WTC11 (cell line): ENCODE measurements around the gene BAIAP2L1. TPM values are rescaled to one million over a fixed set of nuclear protein-coding genes. Genes with fewer than 3 reads are reported as not detected.
"Not testable (repeated sequence)": the region's sequence is repeated elsewhere in the genome, so short reads cannot be mapped to it uniquely, and the experiment has no call there.

Source experiments
- ATAC-seq: fragments of 200-7000 bp; cut with Tn5 transposase; 2 replicates; pipeline ENCODE4 v1.10.0; 2021; ENCODE audit warnings: mild to moderate bottlenecking, moderate library complexity
- CTCF ChIA-PET: fragments of 300-600 bp; sonication (Branson Sonifier 250); formaldehyde crosslinking; loops from one replicate; lab custom pipeline; 2021; ENCODE audit warnings: antibody characterized with exemption; lab: Charles Lee
- POLR2A ChIA-PET: fragments of 350-600 bp; sonication (Branson Sonifier 250); formaldehyde crosslinking; loops from one replicate; lab custom pipeline; 2021; ENCODE audit warnings: antibody characterized with exemption; lab: Charles Lee
- DNase-seq: peaks from one replicate; pipeline ENCODE4 v3.0.0; 2021; ENCODE audit warnings: low spot score
- H3K27ac Mint-ChIP-seq: 2 replicates; pipeline ENCODE4 v1.8.0; 2021; ENCODE audit warnings: mixed read lengths
- H3K27me3 Mint-ChIP-seq: 2 replicates; pipeline ENCODE4 v1.8.0; 2021; ENCODE audit warnings: low read depth, mild to moderate bottlenecking, moderate library complexity, mixed read lengths
- H3K36me3 Mint-ChIP-seq: 2 replicates; pipeline ENCODE4 v1.8.0; 2021; ENCODE audit warnings: mixed read lengths
- H3K4me1 Mint-ChIP-seq: 2 replicates; pipeline ENCODE4 v1.8.0; 2022; ENCODE audit warnings: mixed read lengths
- H3K4me3 Mint-ChIP-seq: 2 replicates; pipeline ENCODE4 v1.8.0; 2021; ENCODE audit warnings: mild to moderate bottlenecking, moderate library complexity, mixed read lengths
- H3K9me3 Mint-ChIP-seq: 2 replicates; pipeline ENCODE4 v1.8.0; 2021; ENCODE audit warnings: mixed read lengths
- ATF2 ChIP-seq: sonication (generic); formaldehyde crosslinking; IDR thresholded peaks from 2 replicates; pipeline ENCODE4 v1.8.1; 2022; ENCODE audit warnings: low read depth, missing genetic modification reagents, borderline replicate concordance
- CBFB ChIP-seq: sonication (generic); formaldehyde crosslinking; IDR thresholded peaks from 2 replicates; pipeline ENCODE4 v1.8.1; 2022; ENCODE audit warnings: mild to moderate bottlenecking, low read depth, missing genetic modification reagents
- ESRRA ChIP-seq: sonication (generic); formaldehyde crosslinking; IDR thresholded peaks from 2 replicates; pipeline ENCODE4 v1.8.1; 2022; ENCODE audit warnings: mild to moderate bottlenecking, missing genetic modification reagents, borderline replicate concordance
- FOXP1 ChIP-seq: sonication (generic); formaldehyde crosslinking; IDR thresholded peaks from 2 replicates; pipeline ENCODE4 v1.8.0; 2022; ENCODE audit warnings: missing genetic modification reagents, mild to moderate bottlenecking, moderate library complexity, borderline replicate concordance
- IRF2 ChIP-seq: sonication (generic); formaldehyde crosslinking; IDR thresholded peaks from 2 replicates; pipeline ENCODE4 v1.8.0; 2022; ENCODE audit warnings: low read depth, missing genetic modification reagents, borderline replicate concordance
- MXD4 ChIP-seq: fragments of 250-450 bp; sonication (Bioruptor Pico); IDR thresholded peaks from 2 replicates; pipeline ENCODE4 v1.8.0; 2021; ENCODE audit warnings: mild to moderate bottlenecking, moderate library complexity, borderline replicate concordance
- MYBL2 ChIP-seq: sonication (generic); formaldehyde crosslinking; IDR thresholded peaks from 2 replicates; pipeline ENCODE4 v1.8.1; 2023; ENCODE audit warnings: mild to moderate bottlenecking, moderate library complexity, missing genetic modification reagents
- NR3C1 ChIP-seq: sonication (generic); formaldehyde crosslinking; conservative IDR thresholded peaks from 2 replicates; pipeline ENCODE4 v1.8.1; 2023; ENCODE audit warnings: low read depth, mild to moderate bottlenecking, missing genetic modification reagents
- ZNF423 ChIP-seq: fragments of 250-450 bp; sonication (Bioruptor Pico); IDR thresholded peaks from 2 replicates; pipeline ENCODE4 v2.1.2; 2022; ENCODE audit warnings: mild to moderate bottlenecking, moderate library complexity
- total RNA-seq: library from RNA; stranded (reverse); gene quantifications from 3 replicates; pipeline ENCODE4 v1.2.3, GENCODE V29; 2021
- TF ChIP-seq, protein P1 (sequence below): sonication (generic); formaldehyde crosslinking; IDR thresholded peaks from 2 replicates; pipeline ENCODE4 v1.8.1; 2023; ENCODE audit warnings: mild to moderate bottlenecking, missing genetic modification reagents, moderate library complexity
- TF ChIP-seq, protein P2 (sequence below): sonication (generic); formaldehyde crosslinking; IDR thresholded peaks from 2 replicates; pipeline ENCODE4 v1.8.0; 2022; ENCODE audit warnings: mild to moderate bottlenecking, missing genetic modification reagents

Gene BAIAP2L1
- total RNA-seq, 1 experiment from 2014 or later = 37.5 TPM

DNA sequence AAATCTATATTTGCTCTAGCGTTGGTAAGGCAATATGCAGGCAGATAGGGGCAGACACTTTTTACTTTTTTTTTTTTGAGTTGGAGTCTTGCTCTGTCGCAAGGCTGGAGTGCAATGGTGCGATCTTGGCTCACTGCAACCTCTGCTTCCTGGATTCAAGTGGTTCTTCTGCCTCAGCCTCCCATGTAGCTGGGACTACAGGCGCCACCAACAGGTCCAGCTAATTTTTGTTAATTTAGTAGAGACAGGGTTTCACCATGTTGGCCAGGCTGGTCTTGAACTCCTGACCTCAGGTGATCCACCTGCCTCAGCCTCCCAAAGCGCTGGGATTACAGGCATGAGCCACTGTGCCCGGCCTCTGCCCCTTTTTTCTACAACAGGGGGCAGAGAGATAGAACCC is 12.8 kb upstream of the BAIAP2L1 start:
- ATAC-seq, H3K4me1 Mint-ChIP-seq, H3K27ac Mint-ChIP-seq, H3K4me3 Mint-ChIP-seq, H3K27me3 Mint-ChIP-seq, H3K36me3 Mint-ChIP-seq, POLR2A ChIA-PET, DNase-seq, H3K9me3 Mint-ChIP-seq: not testable (repeated sequence)
- CTCF ChIA-PET = interaction anchor here (1.0 kb wide), 1 partner anchor 126 kb away, joined by 3 read pairs; no protein-coding TSS in a partner anchor

DNA sequence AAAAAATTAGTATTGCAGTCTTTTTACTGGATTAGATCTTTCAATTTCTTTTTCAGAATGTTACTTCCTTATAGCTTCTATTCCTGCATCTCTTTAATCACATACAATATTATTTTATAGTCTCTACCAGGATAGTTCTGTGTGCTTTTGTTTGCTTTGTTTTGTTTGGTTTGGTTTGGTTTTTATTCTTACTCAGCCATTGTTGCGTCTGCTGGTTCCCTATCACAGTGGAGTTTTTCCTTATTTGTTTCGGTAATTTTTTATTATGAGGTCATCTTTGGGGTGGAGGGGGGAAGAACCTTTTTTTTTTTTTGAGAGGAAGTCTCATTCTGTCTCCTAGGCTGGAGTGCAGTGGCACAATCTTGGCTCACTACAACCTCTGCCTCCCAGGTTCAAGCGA is 9.0 kb upstream of the BAIAP2L1 start:
- no peak overlapping the region for H3K4me3 Mint-ChIP-seq
- no peak overlapping the region for H3K27ac Mint-ChIP-seq
- ATAC-seq (no peak), DNase-seq (no peak)
- H3K4me1 Mint-ChIP-seq = peaks cover 2% of the 10 kb centered on the region; the same call in 1 of the 2 replicates
- no peaks in the 10 kb centered on the region for H3K36me3 Mint-ChIP-seq
- CTCF ChIA-PET = interaction anchor here (0.7 to 1.8 kb wide), 5 partner anchors 9 to 427 kb away, joined by 3 to 6 read pairs (median 3); partner anchors contain the start of gene BAIAP2L1
- H3K27me3 Mint-ChIP-seq = no peaks in the 10 kb centered on the region
- no peaks in the 10 kb centered on the region for H3K9me3 Mint-ChIP-seq
- TF ChIP-seq ESRRA (CRISPR knock-in tag) (no peak), NR3C1 (CRISPR knock-in tag) (no peak), MYBL2 (CRISPR knock-in tag) (no peak), CBFB (no peak), MXD4 (CRISPR knock-in tag) (no peak), FOXP1 (CRISPR knock-in tag) (no peak), IRF2 (CRISPR knock-in tag) (no peak)
- TF ChIP-seq, protein P1, sequence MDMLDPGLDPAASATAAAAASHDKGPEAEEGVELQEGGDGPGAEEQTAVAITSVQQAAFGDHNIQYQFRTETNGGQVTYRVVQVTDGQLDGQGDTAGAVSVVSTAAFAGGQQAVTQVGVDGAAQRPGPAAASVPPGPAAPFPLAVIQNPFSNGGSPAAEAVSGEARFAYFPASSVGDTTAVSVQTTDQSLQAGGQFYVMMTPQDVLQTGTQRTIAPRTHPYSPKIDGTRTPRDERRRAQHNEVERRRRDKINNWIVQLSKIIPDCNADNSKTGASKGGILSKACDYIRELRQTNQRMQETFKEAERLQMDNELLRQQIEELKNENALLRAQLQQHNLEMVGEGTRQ (CRISPR knock-in tag) = no peak
- TF ChIP-seq, protein P2, sequence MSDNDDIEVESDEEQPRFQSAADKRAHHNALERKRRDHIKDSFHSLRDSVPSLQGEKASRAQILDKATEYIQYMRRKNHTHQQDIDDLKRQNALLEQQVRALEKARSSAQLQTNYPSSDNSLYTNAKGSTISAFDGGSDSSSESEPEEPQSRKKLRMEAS (CRISPR knock-in tag) = no peak
- POLR2A ChIA-PET = no interaction called here

DNA sequence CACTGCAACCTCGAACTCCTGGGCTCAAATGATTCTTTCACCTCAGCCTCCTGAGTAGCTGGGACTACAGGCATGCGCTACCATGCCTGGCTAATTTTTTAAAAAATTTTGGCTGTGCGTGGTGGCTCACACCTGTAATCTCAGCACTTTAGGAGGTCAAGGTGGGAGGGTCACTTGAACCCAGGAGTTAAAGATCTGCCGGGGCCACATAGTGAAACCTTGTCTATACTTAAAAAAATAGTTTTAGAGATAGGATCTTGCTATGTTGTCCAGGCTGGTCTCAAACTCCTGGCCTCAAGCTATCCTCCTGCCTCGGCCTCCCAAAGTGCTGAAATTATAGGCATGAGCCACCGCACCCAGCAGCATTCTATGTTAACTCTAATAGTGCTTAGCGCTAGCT is 7.3 kb upstream of the BAIAP2L1 start:
- H3K27ac Mint-ChIP-seq, H3K4me1 Mint-ChIP-seq, DNase-seq, H3K4me3 Mint-ChIP-seq, POLR2A ChIA-PET, H3K36me3 Mint-ChIP-seq, H3K9me3 Mint-ChIP-seq, H3K27me3 Mint-ChIP-seq, ATAC-seq: not testable (repeated sequence)
- CTCF ChIA-PET = interaction anchor here (0.8 to 1.7 kb wide), 3 partner anchors 13 to 114 kb away, joined by 3 to 10 read pairs (median 4); no protein-coding TSS in a partner anchor

- no peaks in the 10 kb centered on the region; the same call in 1 of the 2 replicates for H3K27me3 Mint-ChIP-seq
- no peak for TF ChIP-seq ZNF423 (CRISPR knock-in tag)
- TF ChIP-seq, protein P1 (CRISPR knock-in tag) = no peak
- H3K4me1 Mint-ChIP-seq = peaks cover 2% of the 10 kb centered on the region; the same call in 1 of the 2 replicates
- H3K36me3 Mint-ChIP-seq = no peaks in the 10 kb centered on the region
- DNase-seq (no peak), ATAC-seq (no peak)
- ChIA-PET CTCF (interaction anchor here (1.5 to 1.7 kb wide), 2 partner anchors 15 to 112 kb away, joined by 4 to 10 read pairs; no protein-coding TSS in a partner anchor), POLR2A (no interaction called here)
- H3K27ac Mint-ChIP-seq = no peak overlapping the region
- no peaks in the 10 kb centered on the region for H3K9me3 Mint-ChIP-seq
- H3K4me3 Mint-ChIP-seq = no peak overlapping the region
Observed at GRCh38 chr7:98406827-98407226, 5.9 kb upstream of the BAIAP2L1 start.

DNA sequence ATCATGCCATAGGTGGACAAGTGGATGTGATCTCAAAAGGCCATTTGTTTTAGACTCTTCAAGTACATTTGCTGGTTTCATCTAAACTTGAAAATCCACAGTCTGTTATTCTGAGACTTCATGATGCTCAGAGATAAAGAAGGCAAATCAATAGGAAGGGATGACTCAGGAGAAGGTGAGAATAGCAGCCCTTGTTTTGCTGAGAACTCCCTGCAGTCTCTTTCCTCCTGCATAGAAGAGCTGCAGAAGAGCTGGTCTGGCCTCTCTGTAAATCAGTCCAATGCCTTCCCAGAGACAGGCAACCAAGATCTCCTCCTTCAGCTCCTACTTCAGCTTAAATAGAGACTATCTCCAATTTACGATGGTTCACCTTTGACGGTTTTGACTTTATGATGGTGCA is 4.0 kb upstream of the BAIAP2L1 start:
- no peaks in the 10 kb centered on the region for H3K9me3 Mint-ChIP-seq
- ChIA-PET CTCF (interaction anchor here (0.7 to 1.0 kb wide), 2 partner anchors 110 to 427 kb away, joined by 3 to 4 read pairs; no protein-coding TSS in a partner anchor), POLR2A (no interaction called here)
- H3K36me3 Mint-ChIP-seq = no peaks in the 10 kb centered on the region
- ATAC-seq (no peak), DNase-seq (no peak)
- H3K4me1 Mint-ChIP-seq = peaks cover 6% of the 10 kb centered on the region; the same call in 1 of the 2 replicates
- no peak overlapping the region for H3K4me3 Mint-ChIP-seq
- H3K27ac Mint-ChIP-seq = no peak overlapping the region
- H3K27me3 Mint-ChIP-seq = no peaks in the 10 kb centered on the region; the same call in 1 of the 2 replicates
- TF ChIP-seq IRF2 (CRISPR knock-in tag) (no peak), ATF2 (CRISPR knock-in tag) (no peak)
